Activated naive CD4-positive, alpha-beta T cell treated with anti-CD3 and anti-CD28 coated beads for 36 hours (primary cell): ENCODE data around the gene ASMTL. TPM values are rescaled to one million over a fixed set of nuclear protein-coding genes. Genes with fewer than 3 reads are reported as not detected.
"Not testable (repeated sequence)": the region's sequence is repeated elsewhere in the genome, so short reads cannot be mapped to it uniquely, and the experiment has no call there.

Experiments used
- CTCF ChIA-PET: fragments of 350-600 bp; sonication (Branson Sonifier 250); formaldehyde crosslinking; loops from one replicate; lab custom pipeline; 2021; ENCODE audit warnings: antibody characterized with exemption; lab: Charles Lee
- DNase-seq: peaks from one replicate; pipeline ENCODE4 v3.0.0-alpha.2; 2020
- H3K27ac Mint-ChIP-seq: one replicate; pipeline ENCODE4 v1.8.0; 2021; ENCODE audit warnings: mild to moderate bottlenecking, mixed read lengths
- H3K27me3 Mint-ChIP-seq: one replicate; pipeline ENCODE4 v1.8.0; 2021; ENCODE audit warnings: low read depth, mixed read lengths
- H3K36me3 Mint-ChIP-seq: one replicate; pipeline ENCODE4 v1.8.0; 2021; ENCODE audit warnings: low read depth, mixed read lengths
- H3K4me1 Mint-ChIP-seq: one replicate; pipeline ENCODE4 v1.8.0; 2021; ENCODE audit warnings: low read depth, mixed read lengths
- H3K4me3 Mint-ChIP-seq: one replicate; pipeline ENCODE4 v1.8.0; 2021; ENCODE audit warnings: mild to moderate bottlenecking, moderate library complexity, mixed read lengths
- H3K9me3 Mint-ChIP-seq: one replicate; pipeline ENCODE4 v1.8.0; 2021; ENCODE audit warnings: mixed read lengths
- intact Hi-C: fragments of 100-400 bp; cut with micrococcal nuclease; formaldehyde crosslinking; loops from one replicate; pipeline ENCODE4 v1.15.1; 2023
- total RNA-seq, 2 experiments: library from RNA; stranded (reverse); gene quantifications; one replicate each; pipeline ENCODE4 v1.2.3, GENCODE V29; 2021

The ASMTL gene
- total RNA-seq, 2 experiments from 2014 or later, result 45.1 to 47.2 TPM

DNA sequence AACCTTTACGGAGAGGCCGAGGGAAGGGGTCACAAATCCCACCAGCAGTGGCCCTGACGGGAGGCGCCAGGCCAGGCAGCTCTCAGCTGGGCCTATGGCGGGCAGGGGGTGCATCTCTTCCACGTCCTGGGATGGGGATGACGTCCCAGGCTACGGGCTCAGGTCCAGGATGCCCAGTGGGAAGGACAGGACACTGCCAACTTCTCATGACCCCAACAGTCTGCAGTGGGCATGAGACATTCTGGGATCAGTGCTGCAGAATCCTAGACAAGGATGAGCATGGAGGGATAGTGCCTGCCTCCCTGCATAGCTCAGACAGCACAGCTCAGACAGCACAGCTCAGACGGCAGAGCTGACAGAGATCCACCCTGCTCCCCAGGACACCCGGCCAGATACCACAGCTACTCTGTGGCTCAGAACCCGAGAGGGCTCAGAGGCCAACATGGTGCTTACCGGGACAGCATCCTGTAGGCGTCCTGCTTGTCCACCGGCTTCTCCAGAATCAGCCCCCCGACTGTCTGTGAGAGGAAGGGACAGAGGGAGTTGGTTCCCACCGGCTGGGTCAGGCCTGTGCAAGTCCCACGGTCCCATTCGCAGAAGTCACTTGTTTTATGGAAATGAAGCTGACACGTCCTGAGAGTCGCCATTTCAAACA is 17.3 kb downstream of the ASMTL start:
- peaks cover 42% of the 10 kb centered on the region for H3K36me3 Mint-ChIP-seq
- intact Hi-C loops, result no loop called here
- no peak for DNase-seq
- H3K27me3 Mint-ChIP-seq, result no peaks in the 10 kb centered on the region
- no peak overlapping the region for H3K27ac Mint-ChIP-seq
- CTCF ChIA-PET, result no interaction called here
- no peaks in the 10 kb centered on the region for H3K9me3 Mint-ChIP-seq
- H3K4me1 Mint-ChIP-seq, result no peaks in the 10 kb centered on the region
- no peak overlapping the region for H3K4me3 Mint-ChIP-seq

DNA sequence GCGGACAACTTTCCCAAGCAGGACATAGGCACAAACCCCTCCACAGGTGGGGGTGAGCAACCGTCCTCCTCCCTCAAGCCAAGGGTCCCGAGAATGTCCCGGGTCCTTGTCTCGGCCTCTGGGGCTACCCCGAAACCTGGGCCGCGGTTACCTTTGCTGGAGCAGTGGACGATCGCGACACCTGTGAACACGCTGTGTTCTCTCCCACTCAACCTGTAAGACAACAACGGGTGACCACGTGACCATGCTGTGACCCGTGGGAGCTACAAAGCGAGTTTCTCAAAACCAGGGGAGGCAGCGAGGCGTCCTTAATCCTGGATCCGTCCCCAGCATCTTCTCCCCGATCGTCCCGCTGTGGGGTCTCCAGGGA is 17.9 kb downstream of the ASMTL start:
- H3K9me3 Mint-ChIP-seq, result no peaks in the 10 kb centered on the region
- intact Hi-C loops, result no loop called here
- H3K27ac Mint-ChIP-seq, result no peak overlapping the region
- CTCF ChIA-PET, result no interaction called here
- no peaks in the 10 kb centered on the region for H3K27me3 Mint-ChIP-seq
- H3K4me3 Mint-ChIP-seq, result no peak overlapping the region
- DNase-seq, result no peak
- H3K36me3 Mint-ChIP-seq, result peaks cover 39% of the 10 kb centered on the region
- no peaks in the 10 kb centered on the region for H3K4me1 Mint-ChIP-seq

DNA sequence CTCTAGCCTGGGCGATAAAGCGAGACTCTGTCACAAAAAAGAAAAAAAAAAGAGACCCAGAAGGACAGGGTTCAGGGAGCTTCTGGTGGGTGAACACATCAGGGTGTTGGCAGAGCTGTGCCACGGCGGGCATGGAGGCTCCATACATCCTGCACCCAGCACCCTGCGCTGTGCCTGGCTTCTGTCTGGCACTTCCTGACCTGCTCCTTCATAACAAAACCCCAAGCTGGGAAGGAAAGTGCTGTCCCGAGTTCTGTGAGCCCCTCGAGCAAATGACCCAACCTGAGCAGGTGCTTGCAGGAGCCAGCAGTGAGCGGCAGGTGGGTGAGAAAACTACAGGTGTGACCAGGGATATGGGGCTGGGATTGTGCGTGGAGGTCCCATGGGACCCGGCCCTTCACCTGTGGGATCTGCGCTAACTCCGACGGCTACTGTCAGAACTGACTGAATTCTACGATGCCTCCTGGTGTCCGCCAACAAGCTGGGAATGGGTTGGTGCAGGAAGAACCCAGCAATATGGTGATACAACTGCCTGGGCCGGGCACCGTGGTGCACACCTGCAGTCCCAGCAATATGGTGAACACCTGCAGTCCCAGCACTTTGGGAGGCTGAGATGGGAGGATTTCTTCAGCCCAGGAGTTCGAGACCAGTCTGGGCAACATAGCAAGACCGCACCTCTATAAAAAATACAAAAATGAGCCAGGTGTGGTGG is 18.9 kb downstream of the ASMTL start:
- H3K4me3 Mint-ChIP-seq, result no peak overlapping the region
- no peak overlapping the region for H3K27ac Mint-ChIP-seq
- no peak for DNase-seq
- H3K36me3 Mint-ChIP-seq, result peaks cover 33% of the 10 kb centered on the region
- CTCF ChIA-PET, result no interaction called here
- intact Hi-C loops, result no loop called here
- H3K4me1 Mint-ChIP-seq, result no peaks in the 10 kb centered on the region
- no peaks in the 10 kb centered on the region for H3K27me3 Mint-ChIP-seq
- H3K9me3 Mint-ChIP-seq, result no peaks in the 10 kb centered on the region

DNA sequence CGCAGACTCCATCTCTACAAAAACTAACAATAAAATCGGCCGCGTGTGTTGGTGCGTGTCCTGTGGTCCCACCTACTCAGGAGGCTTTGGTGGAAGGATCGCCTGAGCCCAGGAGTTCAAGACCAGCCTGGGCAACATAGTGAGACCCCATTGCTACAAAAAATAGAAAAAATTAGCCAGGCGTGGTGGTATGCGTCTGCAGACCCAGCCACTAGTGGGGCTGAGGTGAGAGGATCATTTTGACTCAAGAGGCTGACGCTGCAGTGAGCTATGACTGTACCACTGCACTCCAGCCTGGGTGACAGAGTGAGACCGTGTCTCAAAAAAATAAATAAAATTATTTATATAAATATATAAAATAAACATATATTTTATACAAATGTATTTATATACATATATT is 22.3 kb downstream of the ASMTL start:
- intact Hi-C loops, result no loop called here
- H3K4me1 Mint-ChIP-seq, result no peaks in the 10 kb centered on the region

DNA sequence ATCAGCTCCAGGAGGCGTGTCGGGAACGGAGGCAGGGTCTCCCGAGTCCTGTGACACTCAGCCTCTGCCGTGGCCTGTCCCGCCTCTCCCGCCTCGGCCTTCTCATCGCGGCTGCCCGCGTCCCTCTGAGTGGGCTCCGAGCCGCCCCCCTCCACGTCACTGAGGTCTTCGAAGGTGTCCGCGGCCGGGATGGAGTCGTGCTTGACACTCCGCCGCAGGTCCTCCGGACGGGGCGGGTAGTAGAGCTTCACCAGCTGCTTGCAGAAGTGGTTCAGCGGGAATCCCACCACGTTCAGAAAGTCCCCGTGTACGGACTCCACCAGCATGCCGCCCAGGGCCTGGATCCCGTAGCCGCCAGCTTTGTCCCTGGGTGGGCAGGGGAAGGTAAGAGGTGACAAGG is 25.0 kb downstream of the ASMTL start:
- Mint-ChIP-seq H3K36me3 (peaks cover 36% of the 10 kb centered on the region), H3K4me1 (no peaks in the 10 kb centered on the region), H3K27me3 (no peaks in the 10 kb centered on the region), H3K9me3 (peaks cover 3% of the 10 kb centered on the region), H3K27ac (no peak overlapping the region), H3K4me3 (no peak overlapping the region)
- CTCF ChIA-PET, result no interaction called here
- intact Hi-C loops, result no loop called here
- DNase-seq, result no peak

More for the DNA sequence above, 22.3 kb downstream of the ASMTL start:
- Mint-ChIP-seq H3K27me3 (no peaks in the 10 kb centered on the region), H3K9me3 (no peaks in the 10 kb centered on the region), H3K27ac (no peak overlapping the region), H3K4me3 (no peak overlapping the region), H3K36me3 (peaks cover 16% of the 10 kb centered on the region)
- no peak for DNase-seq
- CTCF ChIA-PET, result no interaction called here

DNA sequence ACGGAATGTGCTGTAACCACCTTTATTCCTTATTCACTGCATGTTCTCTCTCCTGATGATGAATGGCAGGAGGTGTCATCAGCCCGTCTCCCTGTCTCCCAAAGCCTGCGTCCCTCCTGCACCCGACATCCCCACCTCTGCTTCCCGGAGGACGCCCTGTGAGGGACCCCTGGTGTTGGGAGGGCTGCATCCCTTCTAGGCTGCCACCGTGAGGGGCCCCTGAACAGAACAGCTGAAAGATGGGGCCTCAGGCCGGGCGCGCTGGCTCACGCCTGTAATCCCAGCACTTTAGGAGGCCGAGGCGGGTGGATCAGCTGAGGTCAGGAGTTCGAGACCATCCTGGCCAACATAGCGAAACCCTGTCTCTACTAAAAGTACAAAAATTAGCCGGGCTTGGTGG is 26.4 kb downstream of the ASMTL start:
- H3K27ac Mint-ChIP-seq, H3K4me1 Mint-ChIP-seq, H3K27me3 Mint-ChIP-seq, DNase-seq, CTCF ChIA-PET, H3K4me3 Mint-ChIP-seq, H3K9me3 Mint-ChIP-seq, intact Hi-C loops: not testable (repeated sequence)
- peaks cover 46% of the 10 kb centered on the region for H3K36me3 Mint-ChIP-seq

DNA sequence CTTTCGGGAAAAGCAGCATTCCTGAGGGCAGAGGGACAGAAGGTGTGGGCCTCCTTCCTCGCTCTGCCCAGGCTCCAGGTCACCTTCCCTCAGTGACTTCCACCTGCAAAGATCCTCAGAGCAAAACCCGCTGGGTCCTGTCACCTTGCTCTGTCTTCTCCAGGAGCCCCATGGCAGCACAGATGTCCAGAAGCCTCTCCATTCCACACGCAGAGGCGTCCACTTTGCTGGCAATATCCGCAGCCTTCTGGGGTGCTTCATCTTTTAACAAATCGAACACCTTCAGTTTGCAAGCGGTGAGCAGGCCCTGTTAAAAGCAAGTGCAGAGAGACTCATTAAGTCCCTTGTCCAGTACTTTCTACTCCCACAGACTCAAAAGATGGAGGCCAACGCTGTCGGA is 27.3 kb downstream of the ASMTL start:
- Mint-ChIP-seq H3K4me3 (no peak overlapping the region), H3K36me3 (peaks cover 50% of the 10 kb centered on the region), H3K9me3 (peaks cover 10% of the 10 kb centered on the region), H3K27ac (no peak overlapping the region), H3K4me1 (no peaks in the 10 kb centered on the region), H3K27me3 (no peaks in the 10 kb centered on the region)
- CTCF ChIA-PET, result no interaction called here
- DNase-seq, result no peak
- intact Hi-C loops, result no loop called here

DNA sequence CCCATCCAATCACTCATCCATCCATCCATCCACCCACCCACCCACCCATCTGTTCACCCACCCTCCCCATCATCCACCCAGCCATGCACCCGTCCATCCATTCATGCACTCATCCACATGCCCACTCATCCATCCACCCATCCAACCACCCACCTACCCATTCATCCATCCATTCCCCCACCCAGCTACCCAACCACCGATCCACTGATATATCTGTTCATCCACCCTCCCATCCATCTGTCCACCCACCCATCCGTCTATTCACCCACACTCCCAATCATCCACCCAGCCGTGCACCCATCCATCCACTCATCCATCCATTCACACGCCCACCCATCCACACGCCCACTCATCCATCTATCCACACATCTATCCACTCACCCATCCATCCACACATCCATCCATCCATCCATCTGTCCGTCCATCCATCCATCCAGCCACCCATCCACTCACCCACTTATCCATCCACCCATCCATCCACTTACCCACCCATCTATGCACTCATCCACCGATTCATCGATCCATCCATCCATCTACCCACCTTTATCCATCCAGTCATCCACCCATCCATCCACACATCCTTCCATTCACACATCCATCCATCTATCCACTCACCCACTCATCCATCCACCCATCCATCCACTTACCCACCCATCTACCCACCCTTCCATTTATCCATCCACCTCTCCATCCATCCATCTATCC is 28.4 kb downstream of the ASMTL start:
- H3K36me3 Mint-ChIP-seq, result peaks cover 59% of the 10 kb centered on the region
- no peak overlapping the region for H3K4me3 Mint-ChIP-seq
- CTCF ChIA-PET, result no interaction called here
- H3K9me3 Mint-ChIP-seq, result peaks cover 12% of the 10 kb centered on the region
- no peak overlapping the region for H3K27ac Mint-ChIP-seq
- intact Hi-C loops, result no loop called here
- no peaks in the 10 kb centered on the region for H3K27me3 Mint-ChIP-seq
- H3K4me1 Mint-ChIP-seq, result no peaks in the 10 kb centered on the region
- DNase-seq, result no peak

DNA sequence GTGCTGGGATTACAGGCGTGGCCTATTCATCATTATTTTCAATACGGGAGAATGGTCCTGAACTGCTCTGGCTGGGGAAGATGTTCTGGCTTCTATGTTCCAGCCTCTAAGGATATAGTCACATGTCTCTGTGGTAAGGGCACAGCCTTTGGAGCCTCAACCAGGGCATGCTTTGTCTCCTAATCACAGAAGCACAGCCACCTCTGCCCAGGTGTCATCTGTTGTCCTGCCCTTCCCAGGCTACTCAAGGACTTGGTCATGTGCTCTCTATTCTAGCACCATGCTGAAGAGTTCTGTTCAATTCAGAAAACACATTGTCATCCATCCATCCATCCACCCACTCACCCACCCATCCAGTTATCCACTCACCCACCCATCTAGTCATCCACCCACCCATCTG is 29.5 kb downstream of the ASMTL start:
- no peak for DNase-seq
- intact Hi-C loops, result no loop called here
- no peaks in the 10 kb centered on the region for H3K4me1 Mint-ChIP-seq
- H3K9me3 Mint-ChIP-seq, result peaks cover 12% of the 10 kb centered on the region
- H3K36me3 Mint-ChIP-seq, result peaks cover 62% of the 10 kb centered on the region
- CTCF ChIA-PET, result no interaction called here
- no peak overlapping the region for H3K4me3 Mint-ChIP-seq
- no peaks in the 10 kb centered on the region for H3K27me3 Mint-ChIP-seq
- H3K27ac Mint-ChIP-seq, result no peak overlapping the region

DNA sequence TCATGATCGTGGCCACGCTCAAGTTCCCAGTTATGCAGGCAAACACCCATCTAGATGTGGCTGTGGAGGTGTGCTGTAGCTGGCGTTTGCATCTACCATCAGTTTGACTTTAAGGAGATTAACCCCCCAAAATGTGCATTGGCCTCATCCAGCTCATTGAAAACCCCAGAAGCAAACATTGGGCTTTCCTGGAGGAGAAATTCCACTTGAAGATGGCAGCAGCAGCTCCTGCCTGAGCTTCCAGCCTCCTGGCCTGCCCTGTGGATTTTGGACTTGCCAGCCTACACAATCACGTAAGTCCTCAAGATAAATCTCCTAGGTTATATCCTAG is 30.6 kb downstream of the ASMTL start:
- CTCF ChIA-PET, result no interaction called here
- H3K27ac Mint-ChIP-seq, result no peak overlapping the region

DNA sequence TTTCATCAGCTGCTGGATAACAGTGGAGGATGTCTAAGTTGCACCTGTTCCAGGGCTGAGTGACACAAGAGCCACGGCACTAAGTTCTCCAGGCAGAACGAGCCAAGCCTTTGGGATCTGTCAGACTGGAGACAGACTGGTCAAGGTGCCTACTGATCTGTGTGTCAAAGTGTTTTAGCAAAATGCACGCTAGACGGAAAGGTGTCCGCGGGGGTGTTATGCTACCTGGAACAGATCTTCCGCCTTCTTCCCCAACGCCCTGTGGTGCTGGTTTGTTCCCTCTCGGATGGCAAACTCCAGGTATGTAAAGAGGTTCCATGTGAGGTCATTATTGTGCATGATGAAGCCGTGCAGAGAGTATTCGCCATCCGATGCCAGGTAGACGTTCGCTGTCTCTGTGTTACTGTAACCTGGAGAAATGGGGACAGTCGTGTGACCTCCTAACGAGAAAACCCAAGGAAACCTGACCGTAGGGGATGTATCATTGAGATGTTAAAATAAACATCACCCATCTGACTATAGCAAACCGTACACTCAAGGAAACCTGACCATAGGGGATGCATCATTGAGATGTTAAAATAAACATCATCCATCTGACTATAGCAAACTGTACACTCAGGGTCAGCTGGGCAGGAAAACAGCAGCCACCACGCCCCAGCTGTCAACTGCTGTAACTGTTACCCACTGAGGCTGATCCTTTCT is 31.1 kb downstream of the ASMTL start:
- intact Hi-C loops, result no loop called here
- no peaks in the 10 kb centered on the region for H3K27me3 Mint-ChIP-seq
- no peak for DNase-seq
- no peaks in the 10 kb centered on the region for H3K4me1 Mint-ChIP-seq
- peaks cover 54% of the 10 kb centered on the region for H3K36me3 Mint-ChIP-seq
- no peak overlapping the region for H3K4me3 Mint-ChIP-seq
- no peak overlapping the region for H3K27ac Mint-ChIP-seq
- H3K9me3 Mint-ChIP-seq, result peaks cover 12% of the 10 kb centered on the region
- CTCF ChIA-PET, result no interaction called here

More for the DNA sequence above, 30.6 kb downstream of the ASMTL start:
- peaks cover 12% of the 10 kb centered on the region for H3K9me3 Mint-ChIP-seq
- H3K36me3 Mint-ChIP-seq, result peaks cover 57% of the 10 kb centered on the region
- no peak overlapping the region for H3K4me3 Mint-ChIP-seq
- DNase-seq, result no peak
- intact Hi-C loops, result no loop called here
- no peaks in the 10 kb centered on the region for H3K27me3 Mint-ChIP-seq
- H3K4me1 Mint-ChIP-seq, result no peaks in the 10 kb centered on the region

DNA sequence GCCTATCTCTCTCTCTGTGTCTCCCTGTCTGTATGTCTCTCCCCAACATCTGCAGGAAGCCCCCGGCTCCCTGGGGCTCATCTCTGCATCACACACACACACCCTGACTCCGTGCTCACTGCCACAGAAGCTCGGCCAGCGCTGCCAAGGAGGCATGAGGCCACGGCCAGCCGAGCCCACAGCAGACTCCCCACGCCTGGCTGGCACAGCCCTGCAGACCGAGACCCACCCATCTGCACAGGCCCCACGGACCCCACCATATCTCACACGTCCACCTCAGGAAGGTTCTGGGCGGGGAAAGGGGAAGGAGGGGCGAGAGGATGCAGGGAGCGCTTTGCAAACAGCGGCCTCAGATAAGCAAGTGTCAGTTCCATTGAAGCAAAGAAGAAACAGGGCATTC is 32.3 kb downstream of the ASMTL start:
- intact Hi-C loops, result no loop called here
- no peaks in the 10 kb centered on the region for H3K4me1 Mint-ChIP-seq
- peak overlapping the region; percentile 46 for H3K27ac Mint-ChIP-seq
- H3K27me3 Mint-ChIP-seq, result no peaks in the 10 kb centered on the region
- peaks cover 12% of the 10 kb centered on the region for H3K9me3 Mint-ChIP-seq
- H3K36me3 Mint-ChIP-seq, result peaks cover 52% of the 10 kb centered on the region
- no peak overlapping the region for H3K4me3 Mint-ChIP-seq
- DNase-seq, result no peak
- CTCF ChIA-PET, result no interaction called here
